ENCODE data around the gene MAN2A1.

DNA sequence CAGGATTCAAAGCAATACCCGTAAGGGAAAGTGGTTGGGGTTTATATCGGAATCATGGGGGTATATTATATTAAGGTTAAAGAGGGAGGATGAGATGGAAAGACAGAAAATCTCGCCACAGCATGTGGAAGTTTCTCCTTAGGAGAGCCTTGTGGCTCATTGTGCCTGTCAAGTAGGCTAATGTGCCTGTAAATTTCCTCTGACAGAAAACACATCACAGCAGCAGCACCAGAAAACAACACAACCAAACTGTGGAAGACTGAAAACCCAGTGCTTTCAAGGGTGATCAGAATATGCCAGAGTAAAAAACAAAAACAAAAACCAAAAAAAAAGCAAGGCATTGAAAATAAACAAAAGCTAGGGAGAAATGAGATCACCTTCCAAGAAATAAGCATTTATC lies 11.3 kb upstream of the MAN2A1 start:
- TF ChIP-seq CTCF (IDR thresholded peaks at IDR 0.05) (no peak), POLR2AphosphoS5 (IDR thresholded peaks at IDR 0.05) (no peak), EP300 (IDR thresholded peaks at IDR 0.05) (no peak), POLR2A (IDR thresholded peaks at IDR 0.05) (no peak)
